Dermis microvascular lymphatic vessel endothelial cell (primary cell): ENCODE data around the gene GNA12. TPM values are rescaled to one million over a fixed set of nuclear protein-coding genes. Genes with fewer than 3 reads are reported as not detected.

Experiments used
- DNase-seq, 2 donors: peaks; one replicate each; pipeline versions ENCODE4 v3.0.0 to v3.0.0-alpha.2; 2010; ENCODE audit warnings: low read depth in 2 of 2
- total RNA-seq: library from RNA; depleted of rRNA; stranded (reverse); fragments of >200 nt; gene quantifications from 2 replicates; pipeline ENCODE4 v1.2.1, GENCODE V29; 2014

The GNA12 gene
- total RNA-seq, 1 donor from 2014 or later, result 20.8 TPM

GRCh38 chr7:2819161-2819953 lies 24.8 kb downstream of the GNA12 start:
- DNase-seq, result peak in 1 of 2 donors; percentile 24

- DNase-seq, result no peak
Observed at GRCh38 chr7:2818653-2819052, 25.5 kb downstream of the GNA12 start.

- DNase-seq, result no peak
Observed at GRCh38 chr7:2818121-2818520, 26.0 kb downstream of the GNA12 start.

GRCh38 chr7:2817456-2817855 lies 26.7 kb downstream of the GNA12 start:
- no peak for DNase-seq

- DNase-seq, result no peak
Observed at GRCh38 chr7:2815875-2816245, 28.2 kb downstream of the GNA12 start.

- no peak for DNase-seq
Observed at GRCh38 chr7:2814946-2815874, 28.9 kb downstream of the GNA12 start.

GRCh38 chr7:2814186-2814945 lies 29.7 kb downstream of the GNA12 start:
- no peak for DNase-seq

GRCh38 chr7:2813350-2814185 lies 30.5 kb downstream of the GNA12 start:
- no peak for DNase-seq

GRCh38 chr7:2812831-2813230 lies 31.3 kb downstream of the GNA12 start:
- no peak for DNase-seq

- no peak for DNase-seq
Observed at GRCh38 chr7:2812114-2812487, 32.0 kb downstream of the GNA12 start.

- no peak for DNase-seq
Observed at GRCh38 chr7:2811476-2812113, 32.5 kb downstream of the GNA12 start.

GRCh38 chr7:2810682-2811415 lies 33.3 kb downstream of the GNA12 start:
- peak in 1 of 2 donors; percentile 32 for DNase-seq

GRCh38 chr7:2809903-2810625 lies 34.0 kb downstream of the GNA12 start:
- DNase-seq, result no peak

- DNase-seq, result no peak
Observed at GRCh38 chr7:2808891-2809665, 35.0 kb downstream of the GNA12 start.

GRCh38 chr7:2807845-2808772 lies 36.0 kb downstream of the GNA12 start:
- DNase-seq, result no peak

- no peak for DNase-seq
Observed at GRCh38 chr7:2807460-2807844, 36.7 kb downstream of the GNA12 start.

GRCh38 chr7:2806571-2806970 lies 37.5 kb downstream of the GNA12 start:
- no peak for DNase-seq
